ENCODE results near the gene POU2AF1. TPM values are rescaled to one million over a fixed set of nuclear protein-coding genes. Genes with fewer than 3 reads are reported as not detected.

Gene POU2AF1
- total RNA-seq, 1 donor from 2014 or later, result 0.11 TPM

GRCh38 chr11:111391328-111392124 is 12.5 kb upstream of the POU2AF1 start:
- Histone ChIP-seq H3K27me3 (no peaks in the 10 kb centered on the region), H3K9me3 (no peaks in the 10 kb centered on the region), H3K4me1 (no peaks in the 10 kb centered on the region), H3K4me3 (no peak overlapping the region), H3K27ac (no peak overlapping the region), H3K36me3 (no peaks in the 10 kb centered on the region)
- no peak for TF ChIP-seq CTCF (IDR thresholded peaks at IDR 0.05)
- no peak for DNase-seq (ENCODE audit: low spot score in 2 of 2)
- intact Hi-C loops (cut with DNase I), result no loop called here

- H3K4me3 ChIP-seq, result no peak overlapping the region
- intact Hi-C loops (cut with DNase I), result no loop called here
- no peak for TF ChIP-seq CTCF (IDR thresholded peaks at IDR 0.05)
Measured at GRCh38 chr11:111388842-111389241, 9.8 kb upstream of the POU2AF1 start.

GRCh38 chr11:111388420-111388819 is 9.3 kb upstream of the POU2AF1 start:
- Histone ChIP-seq H3K27ac (no peak overlapping the region), H3K4me3 (no peak overlapping the region), H3K9me3 (no peaks in the 10 kb centered on the region), H3K36me3 (no peaks in the 10 kb centered on the region), H3K27me3 (no peaks in the 10 kb centered on the region), H3K4me1 (no peaks in the 10 kb centered on the region)
- intact Hi-C loops (cut with DNase I), result no loop called here
- DNase-seq (ENCODE audit: low spot score in 2 of 2), result no peak
- TF ChIP-seq CTCF (IDR thresholded peaks at IDR 0.05), result no peak

More at GRCh38 chr11:111388842-111389241, 9.8 kb upstream of the POU2AF1 start:
- no peak for DNase-seq (ENCODE audit: low spot score in 2 of 2)
- H3K4me1 ChIP-seq, result no peaks in the 10 kb centered on the region
- H3K27ac ChIP-seq, result no peak overlapping the region
- H3K9me3 ChIP-seq, result no peaks in the 10 kb centered on the region
- H3K27me3 ChIP-seq, result no peaks in the 10 kb centered on the region
- H3K36me3 ChIP-seq, result no peaks in the 10 kb centered on the region

GRCh38 chr11:111387363-111387762 is 8.3 kb upstream of the POU2AF1 start:
- TF ChIP-seq CTCF (IDR thresholded peaks at IDR 0.05), result no peak
- H3K4me3 ChIP-seq, result no peak overlapping the region
- DNase-seq (ENCODE audit: low spot score in 2 of 2), result no peak
- H3K27me3 ChIP-seq, result no peaks in the 10 kb centered on the region
- intact Hi-C loops (cut with DNase I), result no loop called here
- no peaks in the 10 kb centered on the region for H3K36me3 ChIP-seq
- H3K9me3 ChIP-seq, result no peaks in the 10 kb centered on the region
- H3K4me1 ChIP-seq, result no peaks in the 10 kb centered on the region
- H3K27ac ChIP-seq, result no peak overlapping the region

GRCh38 chr11:111386611-111387150 is 7.6 kb upstream of the POU2AF1 start:
- DNase-seq (ENCODE audit: low spot score in 2 of 2), result no peak
- no peaks in the 10 kb centered on the region for H3K27me3 ChIP-seq
- intact Hi-C loops (cut with DNase I), result no loop called here
- no peaks in the 10 kb centered on the region for H3K9me3 ChIP-seq
- TF ChIP-seq CTCF (IDR thresholded peaks at IDR 0.05), result no peak
- H3K36me3 ChIP-seq, result no peaks in the 10 kb centered on the region
- H3K4me3 ChIP-seq, result no peak overlapping the region
- H3K4me1 ChIP-seq, result no peaks in the 10 kb centered on the region
- H3K27ac ChIP-seq, result no peak overlapping the region
